Measurements from ENCODE around the gene RGS7.
"Not testable (repeated sequence)": the region's sequence is repeated elsewhere in the genome, so short reads cannot be mapped to it uniquely, and the experiment has no call there.

The RGS7 gene

DNA sequence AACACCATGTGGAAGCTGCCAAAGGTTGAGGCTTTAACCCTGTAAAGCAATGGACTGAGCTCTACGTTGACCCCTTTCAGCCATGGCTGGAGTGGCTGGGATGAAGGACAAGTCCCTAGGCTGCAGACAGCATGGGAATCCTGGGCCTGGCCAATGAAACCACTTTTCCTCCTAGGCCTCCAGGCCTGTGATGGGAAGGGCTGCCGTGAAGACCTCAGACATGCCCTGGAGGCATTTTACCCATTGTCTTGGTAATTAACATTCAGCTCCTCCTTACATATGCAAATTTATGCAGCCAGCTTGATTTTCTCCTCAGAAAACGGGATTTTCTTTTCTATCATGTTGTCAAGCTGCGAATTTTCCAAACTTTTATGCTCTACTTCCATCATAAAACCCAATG, 214.5 kb downstream of the RGS7 start:
- no peak for DNase-seq
- Histone ChIP-seq H3K4me3 (ENCODE audit: low read depth, low read length) (no peak overlapping the region), H3K36me3 (no peaks in the 10 kb centered on the region), H3K27me3 (ENCODE audit: insufficient read depth, low read depth, severe bottlenecking) (no peaks in the 10 kb centered on the region), H3K27ac (no peak overlapping the region), H3K9me3 (ENCODE audit: severe bottlenecking) (no peaks in the 10 kb centered on the region)
- TF ChIP-seq, protein P1, sequence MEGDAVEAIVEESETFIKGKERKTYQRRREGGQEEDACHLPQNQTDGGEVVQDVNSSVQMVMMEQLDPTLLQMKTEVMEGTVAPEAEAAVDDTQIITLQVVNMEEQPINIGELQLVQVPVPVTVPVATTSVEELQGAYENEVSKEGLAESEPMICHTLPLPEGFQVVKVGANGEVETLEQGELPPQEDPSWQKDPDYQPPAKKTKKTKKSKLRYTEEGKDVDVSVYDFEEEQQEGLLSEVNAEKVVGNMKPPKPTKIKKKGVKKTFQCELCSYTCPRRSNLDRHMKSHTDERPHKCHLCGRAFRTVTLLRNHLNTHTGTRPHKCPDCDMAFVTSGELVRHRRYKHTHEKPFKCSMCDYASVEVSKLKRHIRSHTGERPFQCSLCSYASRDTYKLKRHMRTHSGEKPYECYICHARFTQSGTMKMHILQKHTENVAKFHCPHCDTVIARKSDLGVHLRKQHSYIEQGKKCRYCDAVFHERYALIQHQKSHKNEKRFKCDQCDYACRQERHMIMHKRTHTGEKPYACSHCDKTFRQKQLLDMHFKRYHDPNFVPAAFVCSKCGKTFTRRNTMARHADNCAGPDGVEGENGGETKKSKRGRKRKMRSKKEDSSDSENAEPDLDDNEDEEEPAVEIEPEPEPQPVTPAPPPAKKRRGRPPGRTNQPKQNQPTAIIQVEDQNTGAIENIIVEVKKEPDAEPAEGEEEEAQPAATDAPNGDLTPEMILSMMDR (IDR thresholded peaks at IDR 0.05; ENCODE audit: low read depth, low read length) = no peak

DNA sequence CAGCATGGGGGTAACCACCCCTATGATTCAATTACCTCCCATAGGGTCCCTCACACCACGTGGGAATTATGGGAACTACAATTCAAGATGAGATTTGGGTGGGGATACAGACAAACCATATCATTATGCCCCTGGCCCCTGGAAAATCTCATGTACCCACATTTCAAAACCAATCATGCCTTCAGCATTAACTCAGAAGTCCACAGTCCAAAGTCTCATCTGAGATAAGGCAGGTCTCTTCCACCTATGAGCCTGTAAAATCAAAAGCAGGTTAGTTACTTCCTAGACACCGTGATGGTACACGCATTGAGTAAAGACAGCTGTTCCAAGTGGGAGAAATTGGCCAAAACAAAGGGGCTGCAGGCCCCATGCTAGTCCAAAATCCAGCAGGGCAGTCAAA, 215.4 kb downstream of the RGS7 start:
- H3K27ac ChIP-seq; H3K9me3 ChIP-seq (ENCODE audit: severe bottlenecking); DNase-seq; H3K36me3 ChIP-seq; H3K27me3 ChIP-seq (ENCODE audit: insufficient read depth, low read depth, severe bottlenecking); H3K4me3 ChIP-seq (ENCODE audit: low read depth, low read length): not testable (repeated sequence)

DNA sequence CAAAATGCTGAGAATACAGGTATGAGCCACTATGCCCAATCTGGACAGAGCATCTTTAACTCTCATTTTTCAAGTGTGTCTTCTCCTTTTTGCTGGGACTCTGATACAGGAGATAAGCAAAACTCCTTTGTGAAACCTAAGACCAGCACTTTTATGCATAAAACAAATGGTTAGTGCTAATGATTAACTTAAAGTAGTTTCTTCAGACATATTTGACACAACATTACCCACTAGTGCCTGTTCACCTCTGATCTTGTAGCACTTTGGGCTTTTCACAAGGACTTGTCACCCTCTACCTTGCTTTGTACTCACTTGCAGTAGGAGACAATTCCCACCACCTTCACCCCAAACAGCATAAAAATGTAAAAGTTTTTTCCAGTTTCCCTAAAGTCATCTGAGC, 216.3 kb downstream of the RGS7 start:
- Histone ChIP-seq H3K27me3 (ENCODE audit: insufficient read depth, low read depth, severe bottlenecking) (no peaks in the 10 kb centered on the region), H3K9me3 (ENCODE audit: severe bottlenecking) (no peaks in the 10 kb centered on the region), H3K4me3 (ENCODE audit: low read depth, low read length) (no peak overlapping the region), H3K27ac (no peak overlapping the region), H3K36me3 (no peaks in the 10 kb centered on the region)
- DNase-seq = no peak
- TF ChIP-seq, protein P1 (IDR thresholded peaks at IDR 0.05; ENCODE audit: low read depth, low read length) = no peak

DNA sequence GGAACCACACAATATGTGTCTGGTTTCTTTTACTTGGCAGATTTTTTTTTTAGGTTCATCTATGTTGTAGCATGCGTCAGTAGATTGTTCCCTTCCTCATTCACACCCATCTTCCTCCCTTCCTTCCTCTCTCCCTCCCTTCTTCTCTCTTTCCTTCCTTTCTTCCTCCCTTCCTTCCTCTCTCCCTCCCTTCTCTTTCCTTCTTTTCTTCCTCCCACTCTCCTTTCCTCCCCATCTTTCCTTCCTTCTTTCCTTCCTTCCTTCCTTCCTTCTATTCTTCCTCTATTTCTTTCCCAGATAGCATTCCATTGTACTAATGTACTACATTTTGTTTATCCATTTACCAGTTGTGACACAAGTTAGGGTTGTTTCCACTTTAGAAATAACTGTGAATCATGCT, 218.0 kb downstream of the RGS7 start:
- Histone ChIP-seq H3K4me3 (ENCODE audit: low read depth, low read length) (no peak overlapping the region), H3K9me3 (ENCODE audit: severe bottlenecking) (no peaks in the 10 kb centered on the region), H3K27ac (no peak overlapping the region), H3K27me3 (ENCODE audit: insufficient read depth, low read depth, severe bottlenecking) (no peaks in the 10 kb centered on the region), H3K36me3 (no peaks in the 10 kb centered on the region)
- DNase-seq = no peak
- TF ChIP-seq, protein P1 (IDR thresholded peaks at IDR 0.05; ENCODE audit: low read depth, low read length) = no peak

DNA sequence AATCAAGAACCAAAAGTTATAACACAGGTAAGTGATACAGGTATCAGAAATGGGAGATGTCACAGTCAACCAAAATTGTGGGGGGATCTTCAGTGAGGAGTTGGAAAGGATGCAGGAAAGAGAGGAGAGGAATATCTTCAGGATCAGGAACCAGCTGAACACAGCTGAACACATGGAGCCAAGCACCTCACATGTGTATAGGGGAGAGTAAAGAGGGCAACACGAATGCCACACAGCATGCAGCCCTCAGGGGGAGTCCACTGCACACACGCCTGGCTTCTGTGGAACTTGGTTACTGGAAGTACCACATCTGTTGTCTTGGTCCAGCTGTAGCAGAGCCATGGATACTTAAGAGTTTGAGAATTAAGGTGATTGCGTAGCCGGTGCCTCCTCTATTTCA, 218.8 kb downstream of the RGS7 start:
- no peak overlapping the region for H3K4me3 ChIP-seq (ENCODE audit: low read depth, low read length)
- H3K36me3 ChIP-seq = no peaks in the 10 kb centered on the region
- no peaks in the 10 kb centered on the region for H3K9me3 ChIP-seq (ENCODE audit: severe bottlenecking)
- TF ChIP-seq, protein P1 (IDR thresholded peaks at IDR 0.05; ENCODE audit: low read depth, low read length) = no peak
- no peak overlapping the region for H3K27ac ChIP-seq
- H3K27me3 ChIP-seq (ENCODE audit: insufficient read depth, low read depth, severe bottlenecking) = no peaks in the 10 kb centered on the region
- DNase-seq = no peak

DNA sequence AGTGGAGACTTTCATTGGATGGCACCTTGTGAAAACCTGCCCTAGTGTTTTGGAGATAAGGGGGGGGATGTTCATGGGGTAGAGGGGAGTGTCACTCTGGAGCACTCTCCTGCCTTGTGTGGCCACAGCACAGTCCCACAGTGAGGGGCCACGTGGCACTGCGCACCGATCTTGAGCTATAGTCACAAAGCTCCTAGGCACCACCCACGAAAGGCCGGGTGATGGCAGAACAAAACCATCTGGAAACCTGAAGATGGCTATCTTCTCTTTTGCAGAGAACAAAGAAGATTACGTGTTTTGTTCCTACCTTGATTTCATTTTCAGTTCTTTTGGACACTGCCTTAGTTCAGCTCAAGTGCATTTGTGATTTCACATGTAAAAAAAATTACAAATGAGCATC, 220.6 kb downstream of the RGS7 start:
- H3K4me3 ChIP-seq (ENCODE audit: low read depth, low read length) = no peak overlapping the region
- TF ChIP-seq, protein P1 (IDR thresholded peaks at IDR 0.05; ENCODE audit: low read depth, low read length) = no peak

More for the DNA sequence above, 220.6 kb downstream of the RGS7 start:
- no peak for DNase-seq
- Histone ChIP-seq H3K9me3 (ENCODE audit: severe bottlenecking) (no peaks in the 10 kb centered on the region), H3K27ac (no peak overlapping the region), H3K36me3 (no peaks in the 10 kb centered on the region), H3K27me3 (ENCODE audit: insufficient read depth, low read depth, severe bottlenecking) (no peaks in the 10 kb centered on the region)

All from WERI-Rb-1 (cell line).